Panc1 (cell line): Measurements from ENCODE around the gene HLA-DPB1. TPM values are rescaled to one million over a fixed set of nuclear protein-coding genes. Genes with fewer than 3 reads are reported as not detected.

Source experiments
- ATAC-seq: fragments of 200-7000 bp; cut with Tn5 transposase; 2 replicates; pipeline ENCODE4 v1.9.1; 2020; ENCODE audit warnings: mild to moderate bottlenecking, moderate library complexity
- BruUV-seq: library from RNA; stranded (reverse); fragments of 400-500 nt; replicated peaks from 2 replicates; lab custom pipeline; 2021; lab: Mats Ljungman, UMichigan
- CTCF ChIA-PET: fragments of 300-600 bp; sonication (Branson Sonifier 250); formaldehyde crosslinking; loops from one replicate; lab custom pipeline; 2022; ENCODE audit warnings: antibody characterized with exemption; lab: Charles Lee
- POLR2A ChIA-PET: fragments of 300-600 bp; sonication (Branson Sonifier 250); formaldehyde crosslinking; loops from one replicate; lab custom pipeline; 2022; ENCODE audit warnings: antibody characterized with exemption; lab: Charles Lee
- DNase-seq: peaks from one replicate; pipeline ENCODE4 v3.0.0-alpha.2; 2010; ENCODE audit warnings: low read depth, low spot score
- H3K27ac ChIP-seq: 2 replicates; pipeline ENCODE4 v1.5.1; 2011; ENCODE audit warnings: mild to moderate bottlenecking, low read length, inconsistent platforms
- H3K27me3 ChIP-seq: fragments of 200-500 bp; sonication (Bioruptor generic); 2 replicates; pipeline ENCODE4 v1.6.0; 2014; ENCODE audit warnings: low read length, inconsistent platforms; ENCODE audit not compliant: control insufficient read depth, insufficient read depth
- H3K36me3 ChIP-seq: fragments of 200-500 bp; sonication (Bioruptor generic); 2 replicates; pipeline ENCODE4 v1.5.1; 2014; ENCODE audit warnings: inconsistent platforms, mild to moderate bottlenecking, low read length, moderate library complexity; ENCODE audit not compliant: control insufficient read depth, insufficient read depth
- H3K4me1 ChIP-seq: 2 replicates; pipeline ENCODE4 v1.5.1; 2011; ENCODE audit warnings: inconsistent platforms, mild to moderate bottlenecking, low read length, moderate library complexity; ENCODE audit not compliant: control insufficient read depth, insufficient read depth
- H3K4me3 ChIP-seq, 2 experiments: 2 replicates each; pipeline ENCODE4 v1.5.1; 2011 to 2012; ENCODE audit warnings: low read depth in 2 of 2, low read length in 2 of 2, mild to moderate bottlenecking in 2 of 2, inconsistent platforms in 1 of 2, moderate library complexity in 1 of 2
- H3K9me3 ChIP-seq: fragments of 200-500 bp; sonication (Bioruptor generic); 2 replicates; pipeline ENCODE4 v1.5.1; 2014; ENCODE audit warnings: low read depth, mild to moderate bottlenecking, inconsistent platforms, low read length, moderate library complexity; ENCODE audit not compliant: control insufficient read depth, insufficient read depth
- POLR2AphosphoS5 ChIP-seq: IDR thresholded peaks from 2 replicates; pipeline ENCODE4 v1.6.1; 2012; ENCODE audit warnings: mild to moderate bottlenecking, low read depth, low read length, moderate library complexity
- SIN3A ChIP-seq: IDR thresholded peaks from 2 replicates; pipeline ENCODE4 v1.6.1; 2012; ENCODE audit warnings: low read depth, mild to moderate bottlenecking, low read length, moderate library complexity, borderline replicate concordance; ENCODE audit not compliant: insufficient read depth
- TCF7L2 ChIP-seq: IDR thresholded peaks from 2 replicates; pipeline ENCODE4 v1.6.1; 2011; ENCODE audit warnings: mild to moderate bottlenecking, low read depth, low read length, inconsistent platforms
- in situ Hi-C: cut with HindIII; loops from 2 replicates; pipeline ENCODE4 v1.10.0; 2016; ENCODE audit warnings: low sequenced_read_pairs, low pct_unique_long_range_greater_than_20kb
- intact Hi-C: fragments of 100-400 bp; cut with micrococcal nuclease; formaldehyde crosslinking; loops from one replicate; pipeline ENCODE4 v1.10.0; 2022; ENCODE audit not compliant: unreplicated experiment
- total RNA-seq: library from RNA; stranded (reverse); gene quantifications from one replicate; pipeline ENCODE4 v1.2.1, GENCODE V29; 2021; ENCODE audit not compliant: unreplicated experiment
- TF ChIP-seq, protein P1 (sequence below), 2 experiments: IDR thresholded peaks; 2 replicates each; pipeline ENCODE4 v1.6.1; 2011 to 2012; ENCODE audit warnings: low read depth in 2 of 2, control low read depth in 1 of 2, low read length in 1 of 2, mild to moderate bottlenecking in 1 of 2, moderate library complexity in 1 of 2; ENCODE audit not compliant: insufficient read depth in 1 of 2
- TF ChIP-seq, protein P2 (sequence below): fragments of 450-650 bp; IDR thresholded peaks from 2 replicates; pipeline ENCODE4 v1.5.1; 2017; ENCODE audit warnings: mild to moderate bottlenecking

HLA-DPB1 gene
- total RNA-seq, 1 experiment from 2014 or later, result 0.64 TPM

DNA sequence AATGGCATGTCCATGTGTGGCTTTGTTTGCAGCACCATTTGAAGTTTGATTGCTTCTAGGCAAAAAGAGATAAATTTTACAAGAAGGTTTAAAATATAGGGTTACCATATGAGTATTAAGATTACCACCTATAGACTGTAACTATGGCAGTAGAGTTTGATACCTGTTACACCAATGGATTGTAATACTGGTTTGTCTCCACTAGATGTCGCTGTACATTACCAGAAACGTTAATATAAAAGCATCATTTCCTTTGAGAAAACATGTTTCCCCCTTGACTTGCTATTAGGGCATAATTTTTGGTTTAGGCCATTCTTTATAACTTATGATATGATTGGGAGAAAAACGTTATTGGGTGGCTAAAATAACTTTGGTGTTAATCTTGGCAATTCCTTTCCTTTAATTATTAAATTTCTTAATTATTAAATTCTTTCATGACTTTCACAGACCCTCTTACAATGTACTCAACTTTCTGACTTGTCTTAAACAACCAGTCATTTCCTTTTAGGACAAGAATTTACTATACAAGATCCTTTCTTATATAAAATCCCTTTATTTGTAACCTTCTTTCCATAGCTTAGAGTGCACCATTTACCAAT is 42.8 kb downstream of the HLA-DPB1 start:
- peak; percentile 46; the same call in 1 of the 2 replicates for ATAC-seq
- in situ Hi-C loops, result no loop called here

DNA sequence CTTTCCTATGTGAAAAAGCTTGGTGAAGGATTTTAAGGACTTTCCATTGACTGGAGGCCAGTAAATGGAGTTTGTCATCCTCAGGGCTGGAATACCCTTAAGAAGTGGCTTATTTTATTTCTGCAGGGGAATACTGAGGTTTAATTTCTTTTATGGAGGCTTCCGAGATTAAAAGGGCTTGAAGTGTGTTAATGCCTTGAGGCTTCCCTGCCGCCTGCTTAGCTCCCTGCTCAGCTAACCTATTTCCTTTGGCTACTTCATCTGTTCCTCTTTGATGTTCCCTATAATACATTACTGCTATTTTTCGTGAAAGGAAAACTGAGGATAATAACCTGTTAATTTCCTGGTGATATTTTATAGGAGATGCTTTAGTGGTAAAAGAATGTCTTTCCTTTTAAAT is 44.2 kb downstream of the HLA-DPB1 start:
- DNase-seq (no peak), ATAC-seq (no peak)
- H3K27ac ChIP-seq, result no peak overlapping the region
- ChIA-PET CTCF (interaction anchor here (0.5 to 0.6 kb wide), 4 partner anchors 25 to 241 kb away, joined by 3 to 5 read pairs (median 4); no protein-coding TSS in a partner anchor), POLR2A (interaction anchor here (0.7 kb wide), 1 partner anchor 181 kb away, joined by 3 read pairs; no protein-coding TSS in a partner anchor)
- H3K9me3 ChIP-seq, result peaks cover 9% of the 10 kb centered on the region; the same call in 1 of the 2 replicates
- in situ Hi-C loops, result no loop called here
- peaks cover 5% of the 10 kb centered on the region; the same call in 1 of the 2 replicates for H3K4me1 ChIP-seq
- no peak overlapping the region for H3K4me3 ChIP-seq
- intact Hi-C loops, result loop anchor here (10.0 kb wide), 1 partner anchor 55 kb away; no protein-coding TSS in a partner anchor
- TF ChIP-seq SIN3A (no peak), POLR2AphosphoS5 (no peak), TCF7L2 (no peak)
- TF ChIP-seq, protein P1, sequence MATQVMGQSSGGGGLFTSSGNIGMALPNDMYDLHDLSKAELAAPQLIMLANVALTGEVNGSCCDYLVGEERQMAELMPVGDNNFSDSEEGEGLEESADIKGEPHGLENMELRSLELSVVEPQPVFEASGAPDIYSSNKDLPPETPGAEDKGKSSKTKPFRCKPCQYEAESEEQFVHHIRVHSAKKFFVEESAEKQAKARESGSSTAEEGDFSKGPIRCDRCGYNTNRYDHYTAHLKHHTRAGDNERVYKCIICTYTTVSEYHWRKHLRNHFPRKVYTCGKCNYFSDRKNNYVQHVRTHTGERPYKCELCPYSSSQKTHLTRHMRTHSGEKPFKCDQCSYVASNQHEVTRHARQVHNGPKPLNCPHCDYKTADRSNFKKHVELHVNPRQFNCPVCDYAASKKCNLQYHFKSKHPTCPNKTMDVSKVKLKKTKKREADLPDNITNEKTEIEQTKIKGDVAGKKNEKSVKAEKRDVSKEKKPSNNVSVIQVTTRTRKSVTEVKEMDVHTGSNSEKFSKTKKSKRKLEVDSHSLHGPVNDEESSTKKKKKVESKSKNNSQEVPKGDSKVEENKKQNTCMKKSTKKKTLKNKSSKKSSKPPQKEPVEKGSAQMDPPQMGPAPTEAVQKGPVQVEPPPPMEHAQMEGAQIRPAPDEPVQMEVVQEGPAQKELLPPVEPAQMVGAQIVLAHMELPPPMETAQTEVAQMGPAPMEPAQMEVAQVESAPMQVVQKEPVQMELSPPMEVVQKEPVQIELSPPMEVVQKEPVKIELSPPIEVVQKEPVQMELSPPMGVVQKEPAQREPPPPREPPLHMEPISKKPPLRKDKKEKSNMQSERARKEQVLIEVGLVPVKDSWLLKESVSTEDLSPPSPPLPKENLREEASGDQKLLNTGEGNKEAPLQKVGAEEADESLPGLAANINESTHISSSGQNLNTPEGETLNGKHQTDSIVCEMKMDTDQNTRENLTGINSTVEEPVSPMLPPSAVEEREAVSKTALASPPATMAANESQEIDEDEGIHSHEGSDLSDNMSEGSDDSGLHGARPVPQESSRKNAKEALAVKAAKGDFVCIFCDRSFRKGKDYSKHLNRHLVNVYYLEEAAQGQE (IDR thresholded peaks at IDR 0.05; ENCODE audit: insufficient read depth in 1 of 2, low read depth in 2 of 2, low read length in 1 of 2), result no peak
- TF ChIP-seq, protein P2, sequence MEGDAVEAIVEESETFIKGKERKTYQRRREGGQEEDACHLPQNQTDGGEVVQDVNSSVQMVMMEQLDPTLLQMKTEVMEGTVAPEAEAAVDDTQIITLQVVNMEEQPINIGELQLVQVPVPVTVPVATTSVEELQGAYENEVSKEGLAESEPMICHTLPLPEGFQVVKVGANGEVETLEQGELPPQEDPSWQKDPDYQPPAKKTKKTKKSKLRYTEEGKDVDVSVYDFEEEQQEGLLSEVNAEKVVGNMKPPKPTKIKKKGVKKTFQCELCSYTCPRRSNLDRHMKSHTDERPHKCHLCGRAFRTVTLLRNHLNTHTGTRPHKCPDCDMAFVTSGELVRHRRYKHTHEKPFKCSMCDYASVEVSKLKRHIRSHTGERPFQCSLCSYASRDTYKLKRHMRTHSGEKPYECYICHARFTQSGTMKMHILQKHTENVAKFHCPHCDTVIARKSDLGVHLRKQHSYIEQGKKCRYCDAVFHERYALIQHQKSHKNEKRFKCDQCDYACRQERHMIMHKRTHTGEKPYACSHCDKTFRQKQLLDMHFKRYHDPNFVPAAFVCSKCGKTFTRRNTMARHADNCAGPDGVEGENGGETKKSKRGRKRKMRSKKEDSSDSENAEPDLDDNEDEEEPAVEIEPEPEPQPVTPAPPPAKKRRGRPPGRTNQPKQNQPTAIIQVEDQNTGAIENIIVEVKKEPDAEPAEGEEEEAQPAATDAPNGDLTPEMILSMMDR, result no peak
- H3K27me3 ChIP-seq, result peaks cover 18% of the 10 kb centered on the region
- H3K36me3 ChIP-seq, result no peaks in the 10 kb centered on the region
- no TSS peak for BruUV-seq

More for the DNA sequence above, 42.8 kb downstream of the HLA-DPB1 start:
- no peak for DNase-seq
- no TSS peak for BruUV-seq
- no peaks in the 10 kb centered on the region for H3K36me3 ChIP-seq
- intact Hi-C loops, result loop anchor here (2.0 kb wide), 1 partner anchor 130 kb away; no protein-coding TSS in a partner anchor
- TF ChIP-seq, protein P2, result peak; percentile 79
- TF ChIP-seq POLR2AphosphoS5, result no peak
- H3K27me3 ChIP-seq, result peaks cover 23% of the 10 kb centered on the region
- CTCF ChIA-PET, result interaction anchor here (0.6 kb wide), 1 partner anchor 218 kb away, joined by 3 read pairs; no protein-coding TSS in a partner anchor
- no peak overlapping the region for H3K27ac ChIP-seq
- H3K4me1 ChIP-seq, result peaks cover 5% of the 10 kb centered on the region; the same call in 1 of the 2 replicates
- H3K9me3 ChIP-seq, result peaks cover 1% of the 10 kb centered on the region; the same call in 1 of the 2 replicates
- POLR2A ChIA-PET, result interaction anchor here (0.6 kb wide), 1 partner anchor 11 kb away, joined by 3 read pairs; no protein-coding TSS in a partner anchor
- H3K4me3 ChIP-seq, result no peak overlapping the region
